Measurements from ENCODE around the gene PRDM15.

The PRDM15 gene

DNA sequence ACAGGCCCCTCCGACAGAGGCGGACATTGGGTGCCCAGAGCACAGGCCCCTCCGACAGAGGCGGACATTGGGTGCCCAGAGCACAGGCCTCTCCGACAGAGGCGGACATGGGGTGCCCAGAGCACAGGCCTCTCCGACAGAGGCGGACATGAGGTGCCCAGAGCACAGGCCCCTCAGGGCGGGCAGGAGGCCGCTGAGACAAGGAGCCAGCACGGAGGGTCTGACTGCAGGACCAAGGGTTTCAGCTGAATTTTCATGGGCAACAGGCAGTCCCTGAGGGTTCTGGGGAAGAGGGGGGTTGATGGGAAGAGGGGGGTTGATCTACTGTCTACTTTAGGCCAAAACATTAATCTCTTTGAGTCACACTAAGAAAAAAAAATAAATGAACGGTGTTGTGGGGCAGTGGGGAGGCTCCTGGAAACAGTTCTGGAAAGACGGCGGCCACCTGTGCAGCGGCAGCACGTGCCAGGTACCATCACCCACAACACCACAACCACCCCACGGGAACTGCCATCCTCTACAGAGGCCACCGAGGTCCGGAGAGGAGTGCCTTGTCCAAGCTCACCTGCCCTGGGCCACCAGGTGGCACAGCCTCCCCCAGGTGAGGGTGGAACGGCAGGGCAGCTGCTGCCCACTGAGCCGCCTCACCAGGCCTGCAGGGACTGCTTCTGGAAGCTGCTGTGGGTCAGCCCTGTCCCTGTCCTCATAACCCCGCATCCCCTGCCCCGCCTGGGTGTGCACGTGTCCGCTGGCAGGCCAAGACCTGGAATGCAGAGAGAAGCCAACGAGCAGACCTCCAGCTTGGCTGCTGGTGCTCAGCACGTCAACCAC lies 20.5 kb downstream of the PRDM15 start:
- Mint-ChIP-seq H3K27me3 (no peaks in the 10 kb centered on the region), H3K4me1 (peaks cover 17% of the 10 kb centered on the region in 2 donors), H3K36me3 (peaks cover 34 to 55% of the 10 kb centered on the region in 2 donors), H3K27ac (no peak overlapping the region), H3K9me3 (no peaks in the 10 kb centered on the region), H3K4me3 (no peak overlapping the region)
- no peak for ATAC-seq (replicated peaks)
- DNase-seq: no peak

DNA sequence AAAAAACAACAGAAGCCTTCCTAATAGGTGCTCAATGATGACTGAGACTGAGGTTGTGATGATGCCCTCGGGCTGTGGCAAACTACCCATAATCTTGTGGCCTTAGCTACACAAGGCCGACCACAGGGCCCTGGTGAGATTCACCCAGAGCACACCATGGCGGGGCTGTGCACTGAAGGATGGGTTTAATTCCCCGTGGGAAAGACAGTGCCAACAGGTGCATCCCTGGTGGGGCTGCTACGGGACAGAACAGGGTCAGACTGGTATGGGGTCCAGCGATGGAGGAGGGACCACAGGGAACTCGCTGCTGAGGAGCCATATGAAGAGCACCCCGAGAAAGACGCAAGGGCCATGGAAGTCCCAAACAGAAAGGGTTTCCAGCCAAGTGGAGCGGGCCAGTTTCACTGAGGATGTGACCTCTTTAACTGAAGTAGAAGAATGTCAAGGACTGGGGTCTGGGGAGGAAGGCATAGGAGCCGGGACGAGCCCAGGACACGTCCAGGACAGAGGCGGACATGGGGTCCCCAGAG lies 21.3 kb downstream of the PRDM15 start:
- Mint-ChIP-seq H3K36me3 (peaks cover 31 to 55% of the 10 kb centered on the region in 2 donors), H3K9me3 (no peaks in the 10 kb centered on the region), H3K27ac (peak overlapping the region; percentile 21), H3K4me3 (no peak overlapping the region), H3K4me1 (peaks cover 10 to 11% of the 10 kb centered on the region in 2 donors), H3K27me3 (no peaks in the 10 kb centered on the region)
- DNase-seq (no peak), ATAC-seq (replicated peaks) (no peak)

DNA sequence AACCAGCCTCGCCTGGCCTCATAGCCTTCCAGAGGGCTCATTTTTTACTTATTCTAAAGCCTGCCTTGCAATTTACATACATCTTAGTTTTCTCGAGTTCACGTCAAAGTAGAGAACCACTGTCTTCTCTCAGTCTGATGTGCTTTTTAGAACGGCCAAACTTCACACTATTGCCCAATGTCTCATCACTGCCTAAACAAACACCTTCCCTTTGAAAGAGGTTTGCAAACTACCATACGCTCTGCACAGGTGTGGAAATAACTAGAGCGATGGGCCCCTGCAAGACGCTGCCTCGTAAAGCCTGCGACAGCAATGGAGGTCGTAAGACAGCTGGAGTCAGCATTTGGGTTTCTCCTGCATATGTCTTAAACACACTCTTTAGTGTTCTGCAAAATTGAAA lies 22.6 kb downstream of the PRDM15 start:
- peaks cover 34 to 57% of the 10 kb centered on the region in 2 donors for H3K36me3 Mint-ChIP-seq
- H3K9me3 Mint-ChIP-seq: no peaks in the 10 kb centered on the region
- ATAC-seq (replicated peaks) (no peak), DNase-seq (no peak)
- no peak overlapping the region for H3K4me3 Mint-ChIP-seq
- H3K27ac Mint-ChIP-seq: no peak overlapping the region
- peaks cover 4 to 5% of the 10 kb centered on the region in 2 donors for H3K4me1 Mint-ChIP-seq
- H3K27me3 Mint-ChIP-seq: no peaks in the 10 kb centered on the region

GRCh38 chr21:41854426-41854995 lies 24.6 kb downstream of the PRDM15 start:
- Mint-ChIP-seq H3K27ac (no peak overlapping the region), H3K36me3 (peaks cover 35 to 62% of the 10 kb centered on the region in 2 donors), H3K9me3 (no peaks in the 10 kb centered on the region), H3K4me1 (peaks cover 0 to 2% of the 10 kb centered on the region in 2 donors), H3K27me3 (no peaks in the 10 kb centered on the region), H3K4me3 (no peak overlapping the region)
- ATAC-seq (replicated peaks): no peak
- no peak for DNase-seq

- DNase-seq (no peak), ATAC-seq (replicated peaks) (no peak)
- no peaks in the 10 kb centered on the region for H3K9me3 Mint-ChIP-seq
- no peaks in the 10 kb centered on the region for H3K27me3 Mint-ChIP-seq
- peaks cover 34 to 59% of the 10 kb centered on the region in 2 donors for H3K36me3 Mint-ChIP-seq
- no peak overlapping the region for H3K27ac Mint-ChIP-seq
- H3K4me1 Mint-ChIP-seq: peaks cover 0 to 6% of the 10 kb centered on the region in 2 donors
- H3K4me3 Mint-ChIP-seq: no peak overlapping the region
Measured at GRCh38 chr21:41852929-41853320, 26.2 kb downstream of the PRDM15 start.

DNA sequence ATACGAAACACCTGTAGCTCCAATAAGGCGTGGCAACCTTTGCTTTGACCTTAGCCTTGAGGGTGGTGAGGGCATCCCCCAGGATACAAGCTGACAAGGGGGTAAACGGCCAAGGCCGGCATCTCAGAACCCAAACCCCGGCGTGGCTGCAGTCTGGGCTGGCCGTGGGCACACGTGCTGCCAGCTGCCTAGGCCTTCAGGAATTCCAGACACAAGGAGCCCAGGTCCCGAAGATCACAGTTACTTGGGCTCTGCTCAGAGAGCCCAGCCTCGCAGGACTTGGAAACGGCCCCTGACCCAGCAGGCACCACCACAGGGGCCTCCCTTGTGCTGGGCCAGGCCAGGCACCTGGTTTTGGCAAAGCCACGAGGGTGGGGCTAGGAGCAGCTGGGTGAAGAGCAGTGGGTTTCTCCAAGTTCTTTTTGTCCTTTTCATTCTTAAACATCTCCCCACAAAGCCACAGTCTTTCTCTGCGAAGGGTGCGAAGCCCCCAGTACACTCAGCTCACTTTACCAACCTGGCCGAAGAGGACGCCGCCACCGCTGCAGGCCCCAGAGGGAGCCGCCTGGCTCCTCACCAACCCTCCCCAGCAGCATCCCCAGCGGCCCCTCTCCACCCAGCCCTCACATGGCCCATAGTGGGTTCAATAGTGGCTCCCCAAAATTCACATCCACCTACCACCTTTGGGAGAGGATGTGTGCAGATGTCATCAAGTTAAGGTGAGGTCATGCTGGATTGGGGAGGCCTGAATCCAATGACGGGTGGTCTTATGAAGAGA lies 26.8 kb downstream of the PRDM15 start:
- H3K27ac Mint-ChIP-seq: no peak overlapping the region
- no peak for ATAC-seq (replicated peaks)

DNA sequence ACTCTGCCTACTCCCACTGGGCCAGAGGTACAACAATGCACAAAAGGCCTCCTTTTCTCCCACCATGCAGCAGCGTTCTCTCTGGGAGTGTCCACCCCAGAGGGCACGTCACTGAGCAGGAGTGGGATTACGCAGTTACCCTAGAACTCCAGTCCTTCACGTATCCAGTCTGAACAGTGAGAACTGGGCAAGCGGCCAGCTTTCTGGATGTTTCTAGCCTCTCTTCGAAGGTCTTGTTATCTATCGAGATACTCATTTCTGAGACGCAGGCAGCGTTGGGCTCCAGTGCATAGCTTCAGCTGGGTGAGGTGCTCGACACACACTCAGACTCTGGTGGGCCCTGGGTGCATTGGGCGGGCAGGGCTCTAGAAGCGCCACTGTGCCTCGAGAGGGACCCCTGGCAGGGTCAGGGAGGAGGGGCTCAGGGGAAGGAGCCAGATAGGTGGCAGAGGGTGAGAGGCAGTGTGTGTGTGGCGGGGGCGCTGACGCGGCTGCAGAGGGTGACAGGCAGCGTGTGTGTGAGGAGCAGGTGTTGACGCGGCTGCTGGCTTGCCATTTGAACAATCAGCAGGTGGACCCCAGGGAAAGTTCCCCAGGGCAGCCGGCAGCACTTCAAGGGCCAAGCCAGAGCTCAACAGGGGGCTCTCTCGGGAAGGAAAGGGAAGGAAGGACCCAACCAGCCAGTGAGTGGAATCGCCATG lies 27.9 kb downstream of the PRDM15 start:
- Mint-ChIP-seq H3K27me3 (no peaks in the 10 kb centered on the region), H3K4me1 (peaks cover 0 to 4% of the 10 kb centered on the region in 2 donors), H3K27ac (no peak overlapping the region), H3K9me3 (no peaks in the 10 kb centered on the region), H3K36me3 (peaks cover 36 to 57% of the 10 kb centered on the region in 2 donors), H3K4me3 (no peak overlapping the region)
- DNase-seq: no peak
- no peak for ATAC-seq (replicated peaks)

More for the DNA sequence above, 26.8 kb downstream of the PRDM15 start:
- Mint-ChIP-seq H3K9me3 (no peaks in the 10 kb centered on the region), H3K4me3 (no peak overlapping the region), H3K27me3 (no peaks in the 10 kb centered on the region), H3K36me3 (peaks cover 31 to 56% of the 10 kb centered on the region in 2 donors), H3K4me1 (peaks cover 0 to 4% of the 10 kb centered on the region in 2 donors)
- DNase-seq: no peak

DNA sequence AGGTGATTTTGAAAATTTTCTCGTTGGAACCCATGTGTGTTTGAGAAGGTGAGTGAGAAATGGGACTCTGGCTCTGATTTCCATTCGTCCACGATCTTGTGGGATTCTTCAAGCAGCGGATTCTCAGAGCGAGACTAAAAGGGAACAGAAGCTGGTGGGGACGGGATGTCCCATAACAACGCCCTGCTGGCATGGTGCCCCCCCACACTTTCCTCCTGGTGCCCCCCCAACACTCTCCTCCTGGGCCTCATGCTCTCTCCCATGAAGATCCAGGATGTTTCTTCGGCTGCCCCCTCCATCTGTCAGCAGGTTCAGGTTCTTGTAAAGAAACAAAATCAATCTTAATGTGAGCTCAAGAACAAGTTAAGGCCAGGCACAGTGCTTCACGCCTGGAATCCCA lies 29.1 kb downstream of the PRDM15 start:
- Mint-ChIP-seq H3K27ac (no peak overlapping the region), H3K36me3 (peaks cover 38 to 61% of the 10 kb centered on the region in 2 donors)

DNA sequence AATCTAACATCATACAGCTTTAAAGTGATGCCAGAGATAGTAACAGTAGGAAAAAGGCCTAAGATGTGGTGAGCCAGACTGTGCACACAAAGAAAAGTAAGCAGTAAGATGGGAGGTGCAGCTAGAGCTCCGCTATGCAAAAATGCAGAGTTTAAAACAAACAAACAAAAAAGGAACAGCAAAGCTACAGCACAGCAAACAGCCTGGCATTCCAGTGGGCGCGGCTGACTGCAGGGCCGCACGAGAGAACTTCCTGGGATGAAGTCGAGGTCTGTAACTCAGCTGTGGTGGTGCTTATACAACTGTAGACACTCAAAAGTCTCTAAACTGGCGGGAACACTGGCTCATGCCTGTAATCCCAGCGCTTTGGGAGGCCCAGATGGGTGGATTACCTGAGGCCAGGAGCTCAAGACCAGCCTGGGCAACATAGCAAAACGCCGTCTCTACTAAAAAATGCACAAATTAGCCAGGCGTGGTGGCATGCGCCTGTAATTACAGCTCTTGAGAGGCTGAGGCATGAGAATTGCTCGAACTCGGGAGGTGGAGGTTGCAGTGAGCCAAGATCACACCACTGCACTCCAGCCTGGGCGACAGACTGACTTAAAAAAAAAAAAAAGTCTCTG lies 30.1 kb downstream of the PRDM15 start:
- H3K9me3 Mint-ChIP-seq: no peaks in the 10 kb centered on the region
- H3K4me3 Mint-ChIP-seq: no peak overlapping the region
- ATAC-seq (replicated peaks) (no peak), DNase-seq (no peak)
- peaks cover 3 to 5% of the 10 kb centered on the region in 2 donors for H3K4me1 Mint-ChIP-seq
- peaks cover 31 to 54% of the 10 kb centered on the region in 2 donors for H3K36me3 Mint-ChIP-seq
- no peak overlapping the region for H3K27ac Mint-ChIP-seq
- no peaks in the 10 kb centered on the region for H3K27me3 Mint-ChIP-seq

More for the DNA sequence above, 29.1 kb downstream of the PRDM15 start:
- no peak for ATAC-seq (replicated peaks)
- no peak for DNase-seq
- Mint-ChIP-seq H3K27me3 (no peaks in the 10 kb centered on the region), H3K4me3 (no peak overlapping the region), H3K4me1 (peaks cover 0 to 4% of the 10 kb centered on the region in 2 donors), H3K9me3 (no peaks in the 10 kb centered on the region)

GRCh38 chr21:41848533-41848932 lies 30.6 kb downstream of the PRDM15 start:
- no peaks in the 10 kb centered on the region for H3K9me3 Mint-ChIP-seq
- ATAC-seq (replicated peaks): no peak
- no peak overlapping the region for H3K4me3 Mint-ChIP-seq
- H3K4me1 Mint-ChIP-seq: peaks cover 6 to 7% of the 10 kb centered on the region in 2 donors
- no peaks in the 10 kb centered on the region for H3K27me3 Mint-ChIP-seq
- DNase-seq: no peak
- peaks cover 36 to 56% of the 10 kb centered on the region in 2 donors for H3K36me3 Mint-ChIP-seq
- no peak overlapping the region for H3K27ac Mint-ChIP-seq

GRCh38 chr21:41847066-41847804 lies 31.9 kb downstream of the PRDM15 start:
- Mint-ChIP-seq H3K4me3 (no peak overlapping the region), H3K4me1 (peaks cover 6 to 7% of the 10 kb centered on the region in 2 donors), H3K27me3 (no peaks in the 10 kb centered on the region), H3K36me3 (peaks cover 36 to 55% of the 10 kb centered on the region in 2 donors), H3K27ac (no peak overlapping the region), H3K9me3 (no peaks in the 10 kb centered on the region)
- no peak for DNase-seq
- ATAC-seq (replicated peaks): no peak

DNA sequence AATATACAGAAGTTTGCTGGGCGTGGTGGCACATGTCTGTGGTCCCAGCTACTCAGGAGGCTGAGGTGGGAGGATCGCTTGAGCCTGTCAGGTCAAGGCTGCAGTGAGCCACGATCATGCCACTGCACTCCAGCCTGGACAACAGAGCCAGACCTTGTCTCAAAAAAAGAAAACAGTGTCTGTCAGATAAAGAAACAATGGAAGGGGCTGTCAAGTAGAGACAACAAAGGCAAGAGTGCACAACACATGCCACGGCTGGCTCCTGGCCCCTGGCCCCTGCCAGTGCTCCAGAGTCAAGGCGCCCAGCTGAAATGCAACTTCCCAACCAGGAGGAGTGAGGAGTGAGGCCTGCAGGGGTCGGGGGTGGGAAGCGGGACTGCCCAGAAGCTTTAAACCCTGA lies 32.6 kb downstream of the PRDM15 start:
- Mint-ChIP-seq H3K4me3 (no peak overlapping the region), H3K36me3 (peaks cover 38 to 61% of the 10 kb centered on the region in 2 donors), H3K27me3 (no peaks in the 10 kb centered on the region), H3K27ac (no peak overlapping the region), H3K9me3 (peaks cover 0 to 2% of the 10 kb centered on the region in 2 donors), H3K4me1 (peaks cover 6 to 7% of the 10 kb centered on the region in 2 donors)
- DNase-seq (no peak), ATAC-seq (replicated peaks) (no peak)

DNA sequence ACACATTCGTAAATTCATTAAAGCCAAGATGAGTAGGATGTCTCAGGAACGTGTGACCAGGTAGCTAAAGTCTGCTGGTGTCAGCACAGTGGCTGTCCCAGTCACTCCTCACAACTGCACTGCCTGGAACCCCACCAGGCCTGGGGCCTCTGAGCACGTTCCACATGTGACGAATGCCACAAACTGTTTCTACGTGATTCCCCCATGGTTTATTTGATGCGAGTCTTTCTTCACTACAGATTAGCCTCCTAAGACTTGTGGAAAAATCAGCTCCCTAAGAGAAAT lies 33.2 kb downstream of the PRDM15 start:
- DNase-seq (no peak), ATAC-seq (replicated peaks) (no peak)
- Mint-ChIP-seq H3K27me3 (no peaks in the 10 kb centered on the region), H3K27ac (no peak overlapping the region), H3K36me3 (peaks cover 39 to 61% of the 10 kb centered on the region in 2 donors), H3K9me3 (peaks cover 4 to 5% of the 10 kb centered on the region in 2 donors), H3K4me3 (no peak overlapping the region), H3K4me1 (peaks cover 6 to 7% of the 10 kb centered on the region in 2 donors)

Measured in stimulated activated naive B cell treated with anti-CD40 and anti-IgM and Interleukin-4, amounts not matched to agents 10 μg/mL and 1 μg/mL and 100 μg/mL, for 72 hours (primary cell).